GM12873 (cell line): ENCODE results near the gene TNFRSF21.

Experiments used
- TF ChIP-seq, protein P1 (sequence below): IDR thresholded peaks from 2 replicates; pipeline ENCODE4 v1.5.1; 2012; ENCODE audit warnings: low read depth, mild to moderate bottlenecking, moderate library complexity, low read length, control low read depth; ENCODE audit not compliant: insufficient read depth; ENCODE audit errors: missing control alignments

TNFRSF21 gene

GRCh38 chr6:47267301-47267700 lies 42.4 kb downstream of the TNFRSF21 start:
- TF ChIP-seq, protein P1, sequence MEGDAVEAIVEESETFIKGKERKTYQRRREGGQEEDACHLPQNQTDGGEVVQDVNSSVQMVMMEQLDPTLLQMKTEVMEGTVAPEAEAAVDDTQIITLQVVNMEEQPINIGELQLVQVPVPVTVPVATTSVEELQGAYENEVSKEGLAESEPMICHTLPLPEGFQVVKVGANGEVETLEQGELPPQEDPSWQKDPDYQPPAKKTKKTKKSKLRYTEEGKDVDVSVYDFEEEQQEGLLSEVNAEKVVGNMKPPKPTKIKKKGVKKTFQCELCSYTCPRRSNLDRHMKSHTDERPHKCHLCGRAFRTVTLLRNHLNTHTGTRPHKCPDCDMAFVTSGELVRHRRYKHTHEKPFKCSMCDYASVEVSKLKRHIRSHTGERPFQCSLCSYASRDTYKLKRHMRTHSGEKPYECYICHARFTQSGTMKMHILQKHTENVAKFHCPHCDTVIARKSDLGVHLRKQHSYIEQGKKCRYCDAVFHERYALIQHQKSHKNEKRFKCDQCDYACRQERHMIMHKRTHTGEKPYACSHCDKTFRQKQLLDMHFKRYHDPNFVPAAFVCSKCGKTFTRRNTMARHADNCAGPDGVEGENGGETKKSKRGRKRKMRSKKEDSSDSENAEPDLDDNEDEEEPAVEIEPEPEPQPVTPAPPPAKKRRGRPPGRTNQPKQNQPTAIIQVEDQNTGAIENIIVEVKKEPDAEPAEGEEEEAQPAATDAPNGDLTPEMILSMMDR, result no peak

DNA sequence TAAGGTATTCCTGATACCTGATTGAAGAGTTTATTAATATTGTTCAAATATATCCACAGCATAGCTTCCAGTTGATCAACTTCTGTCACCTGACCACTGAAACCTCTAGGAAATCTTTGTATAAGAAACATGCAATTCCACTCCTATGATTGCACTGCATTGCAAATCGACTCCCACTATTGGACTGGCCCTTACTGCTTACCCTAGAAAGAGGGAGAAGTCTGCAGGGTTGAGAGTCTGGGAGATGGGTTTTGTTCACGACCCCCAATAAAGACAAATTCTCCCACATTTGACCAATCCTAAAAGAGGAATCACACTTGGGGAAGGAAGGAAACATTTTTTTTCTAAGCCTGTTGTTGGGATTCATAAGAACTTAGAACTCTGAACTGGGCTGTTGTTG lies 43.7 kb downstream of the TNFRSF21 start:
- TF ChIP-seq, protein P1, result no peak

DNA sequence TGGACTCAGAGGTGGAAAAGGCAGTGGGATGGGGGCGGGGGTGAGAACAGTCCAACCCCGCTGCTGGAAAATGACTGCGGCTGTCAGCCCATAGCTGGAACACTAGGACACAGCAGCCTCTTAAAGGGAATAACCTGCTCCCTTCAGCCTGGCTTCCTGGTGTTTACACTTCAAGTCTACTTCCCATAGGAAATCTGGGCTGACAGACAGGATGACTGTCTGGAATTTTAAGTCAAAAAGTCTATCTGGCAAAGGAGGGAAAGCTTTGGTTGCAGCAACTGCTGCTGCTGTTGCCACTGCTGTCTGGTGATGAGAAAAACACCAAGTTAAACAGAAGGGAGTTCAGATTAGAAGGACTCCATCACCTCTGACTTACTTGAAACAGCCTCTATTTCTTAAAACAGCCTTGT lies 44.9 kb downstream of the TNFRSF21 start:
- TF ChIP-seq, protein P1, result no peak

DNA sequence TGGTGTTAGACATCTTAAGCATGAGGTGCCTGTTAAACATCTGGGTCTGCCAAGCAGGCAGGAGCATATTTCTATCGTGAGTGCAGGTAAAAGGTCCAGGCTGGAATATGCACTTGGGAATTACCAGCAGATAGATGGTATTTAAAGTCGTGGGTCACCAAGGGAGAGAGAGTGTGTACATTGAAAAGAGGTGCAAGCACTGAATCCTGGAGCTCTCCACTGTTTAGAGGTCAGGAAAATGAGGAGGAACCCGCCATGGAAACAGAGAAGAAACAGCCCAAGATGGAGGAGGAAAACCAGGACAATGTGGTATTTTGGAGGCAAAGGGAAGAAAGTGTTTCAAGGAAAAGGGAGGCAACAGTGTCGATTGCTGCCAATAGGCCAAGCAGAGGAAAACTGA lies 46.4 kb downstream of the TNFRSF21 start:
- TF ChIP-seq, protein P1, result no peak

GRCh38 chr6:47262231-47262630 lies 47.5 kb downstream of the TNFRSF21 start:
- TF ChIP-seq, protein P1, result no peak

GRCh38 chr6:47261191-47261590 lies 48.5 kb downstream of the TNFRSF21 start:
- TF ChIP-seq, protein P1, result no peak

GRCh38 chr6:47260021-47260420 lies 49.7 kb downstream of the TNFRSF21 start:
- TF ChIP-seq, protein P1, result no peak
